PC-3 (cell line): ENCODE data around the gene ZNF641. TPM values are rescaled to one million over a fixed set of nuclear protein-coding genes. Genes with fewer than 3 reads are reported as not detected.

Experiments
- ATAC-seq: fragments of 200-7000 bp; cut with Tn5 transposase; 2 replicates; pipeline ENCODE4 v1.9.1; 2020; ENCODE audit warnings: mild to moderate bottlenecking, moderate library complexity
- Bru-seq: library from RNA; stranded (reverse); fragments of 400-500 nt; gene quantifications from one replicate; lab custom pipeline; 2021; lab: Mats Ljungman, UMichigan
- BruChase-seq, 2 experiments: library from RNA; stranded (reverse); fragments of 400-500 nt; gene quantifications; one replicate each; lab custom pipeline; 2021; lab: Mats Ljungman, UMichigan
- BruUV-seq: library from RNA; stranded (reverse); fragments of 400-500 nt; replicated peaks from 2 replicates; lab custom pipeline; 2021; lab: Mats Ljungman, UMichigan
- CTCF ChIA-PET: fragments of 300-600 bp; sonication (Branson Sonifier 250); formaldehyde crosslinking; loops from one replicate; lab custom pipeline; 2022; ENCODE audit warnings: antibody characterized with exemption; lab: Charles Lee
- POLR2A ChIA-PET: fragments of 300-600 bp; sonication (Branson Sonifier 250); formaldehyde crosslinking; loops from one replicate; lab custom pipeline; 2022; ENCODE audit warnings: antibody characterized with exemption; ENCODE audit not compliant: unreplicated experiment; lab: Charles Lee
- DNase-seq: peaks from one replicate; pipeline ENCODE4 v3.0.0-alpha.2; 2015
- H2AFZ ChIP-seq: fragments of 300-600 bp; sonication (generic); 2 replicates; pipeline ENCODE4 v1.6.0; 2016; ENCODE audit warnings: antibody characterized with exemption, low read length
- H3F3A ChIP-seq: fragments of 300-600 bp; sonication (generic); one replicate; pipeline ENCODE4 v1.6.0; 2017; ENCODE audit warnings: antibody characterized with exemption, low read length, control low read depth, mild to moderate bottlenecking; ENCODE audit not compliant: unreplicated experiment
- H3K27ac ChIP-seq: fragments of 300-600 bp; sonication (generic); 2 replicates; pipeline ENCODE4 v1.5.1; 2016; ENCODE audit warnings: mild to moderate bottlenecking, low read length
- H3K27me3 ChIP-seq: fragments of 300-600 bp; sonication (generic); 2 replicates; pipeline ENCODE4 v1.6.1; 2016; ENCODE audit warnings: low read length, mixed read lengths
- H3K36me3 ChIP-seq: fragments of 300-600 bp; sonication (generic); 2 replicates; pipeline ENCODE4 v1.6.1; 2016; ENCODE audit warnings: low read depth, mixed run types, low read length, mixed read lengths
- H3K4me1 ChIP-seq: fragments of 300-600 bp; sonication (generic); 2 replicates; pipeline ENCODE4 v1.5.1; 2016; ENCODE audit warnings: low read length; ENCODE audit not compliant: insufficient read depth
- H3K4me2 ChIP-seq: fragments of 300-600 bp; sonication (generic); 2 replicates; pipeline ENCODE4 v1.6.0; 2016; ENCODE audit warnings: low read length
- H3K4me3 ChIP-seq: fragments of 300-600 bp; sonication (generic); 2 replicates; pipeline ENCODE4 v1.5.1; 2016; ENCODE audit warnings: mild to moderate bottlenecking, low read length, mixed read lengths
- H3K79me2 ChIP-seq: fragments of 300-600 bp; sonication (generic); 2 replicates; pipeline ENCODE4 v1.6.1; 2017; ENCODE audit warnings: low read length, mixed read lengths
- H3K9ac ChIP-seq: fragments of 300-600 bp; sonication (generic); 2 replicates; pipeline ENCODE4 v1.6.0; 2016; ENCODE audit warnings: mild to moderate bottlenecking, low read length
- H3K9me2 ChIP-seq: fragments of 300-600 bp; sonication (generic); replicated peaks from 2 replicates; pipeline ENCODE4 v1.6.1; 2016; ENCODE audit warnings: mixed run types, low read length, mixed read lengths
- H3K9me3 ChIP-seq: fragments of 300-600 bp; sonication (generic); 2 replicates; pipeline ENCODE4 v1.6.1; 2016; ENCODE audit warnings: low read length, mixed read lengths
- H4K20me1 ChIP-seq: fragments of 300-600 bp; sonication (generic); 2 replicates; pipeline ENCODE4 v1.6.1; 2016; ENCODE audit warnings: low read length, mixed read lengths
- EZH2 ChIP-seq: fragments of 300-600 bp; sonication (generic); IDR thresholded peaks from one replicate; pipeline ENCODE4 v1.6.1; 2017; ENCODE audit warnings: antibody characterized with exemption, mild to moderate bottlenecking, low read length; ENCODE audit not compliant: unreplicated experiment
- EZH2phosphoT487 ChIP-seq: fragments of 300-600 bp; sonication (generic); IDR thresholded peaks from 2 replicates; pipeline ENCODE4 v1.6.1; 2018; ENCODE audit warnings: mild to moderate bottlenecking, antibody characterized with exemption, low read length, borderline replicate concordance
- intact Hi-C: fragments of 100-400 bp; cut with micrococcal nuclease; formaldehyde crosslinking; loops from 2 replicates; pipeline ENCODE4 v1.9.0; 2023
- long read RNA-seq: library from polyadenylated mRNA; unstranded; transcript quantifications from one replicate; pipeline ENCODE4 v2.0.0, GENCODE V29; 2021; ENCODE audit not compliant: unreplicated experiment
- total RNA-seq: library from RNA; depleted of rRNA; stranded (reverse); fragments of >200 nt; gene quantifications from 2 replicates; pipeline ENCODE4 v1.2.3, GENCODE V29; 2014; rRNA removed
- TF ChIP-seq, protein P1 (sequence below): fragments of 300-600 bp; sonication (generic); conservative IDR thresholded peaks from 2 replicates; pipeline ENCODE4 v1.5.1; 2017; ENCODE audit warnings: antibody characterized with exemption, low read depth, mild to moderate bottlenecking, low read length

The ZNF641 gene
- total RNA-seq (10.9 and 12.6 TPM in 2 replicates), Bru-seq, nascent RNA (percentile 65 among the genes with signal in this experiment), BruChase-seq, experiment 1, labeled RNA remaining after a 6-hour chase (percentile 80 among the genes with signal in this experiment), BruChase-seq, experiment 2, labeled RNA remaining after a 2-hour chase (percentile 75 among the genes with signal in this experiment)
- long read RNA-seq, transcript ZNF641-205 (6 exons, 1,823 nt): major isoform, 13 of 23 reads
- long read RNA-seq, partial matches to known transcripts: 1 of 23 reads
- long read RNA-seq, other reads (novel, unspliced or antisense): 9 of 23 reads

- CTCF ChIA-PET: no interaction called here
- TF ChIP-seq EZH2: no peak
- TF ChIP-seq, protein P1, sequence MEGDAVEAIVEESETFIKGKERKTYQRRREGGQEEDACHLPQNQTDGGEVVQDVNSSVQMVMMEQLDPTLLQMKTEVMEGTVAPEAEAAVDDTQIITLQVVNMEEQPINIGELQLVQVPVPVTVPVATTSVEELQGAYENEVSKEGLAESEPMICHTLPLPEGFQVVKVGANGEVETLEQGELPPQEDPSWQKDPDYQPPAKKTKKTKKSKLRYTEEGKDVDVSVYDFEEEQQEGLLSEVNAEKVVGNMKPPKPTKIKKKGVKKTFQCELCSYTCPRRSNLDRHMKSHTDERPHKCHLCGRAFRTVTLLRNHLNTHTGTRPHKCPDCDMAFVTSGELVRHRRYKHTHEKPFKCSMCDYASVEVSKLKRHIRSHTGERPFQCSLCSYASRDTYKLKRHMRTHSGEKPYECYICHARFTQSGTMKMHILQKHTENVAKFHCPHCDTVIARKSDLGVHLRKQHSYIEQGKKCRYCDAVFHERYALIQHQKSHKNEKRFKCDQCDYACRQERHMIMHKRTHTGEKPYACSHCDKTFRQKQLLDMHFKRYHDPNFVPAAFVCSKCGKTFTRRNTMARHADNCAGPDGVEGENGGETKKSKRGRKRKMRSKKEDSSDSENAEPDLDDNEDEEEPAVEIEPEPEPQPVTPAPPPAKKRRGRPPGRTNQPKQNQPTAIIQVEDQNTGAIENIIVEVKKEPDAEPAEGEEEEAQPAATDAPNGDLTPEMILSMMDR: no peak
- TF ChIP-seq EZH2phosphoT487: no peak
- H3K9me3 ChIP-seq: no peaks in the 10 kb centered on the region
These were observed at the start of gene ZNF641 for GRCh38 chr12:48350249-48351021. Gene ZNF641, minus strand, starts transcription at chr12:48350919. Its CDS starts 2,829 bp downstream, at chr12:48348090.

GRCh38 chr12:48390026-48390425, 39.3 kb upstream of the ZNF641 start:
- no peaks in the 10 kb centered on the region for H3K79me2 ChIP-seq
- H3K9me3 ChIP-seq: no peaks in the 10 kb centered on the region
- TF ChIP-seq, protein P1: no peak
- no peak for TF ChIP-seq EZH2
- no peak for TF ChIP-seq EZH2phosphoT487
- no peaks in the 10 kb centered on the region for H3F3A ChIP-seq
- H3K4me1 ChIP-seq: peaks cover 6% of the 10 kb centered on the region; the same call in 1 of the 2 replicates
- CTCF ChIA-PET: no interaction called here
- no peak for ATAC-seq
- DNase-seq: no peak
- no peak overlapping the region for H3K27ac ChIP-seq
- POLR2A ChIA-PET: no interaction called here
- intact Hi-C loops: no loop called here
- no peaks in the 10 kb centered on the region for H4K20me1 ChIP-seq
- H3K27me3 ChIP-seq: peaks cover 37% of the 10 kb centered on the region
- H3K4me3 ChIP-seq: no peak overlapping the region
- no peaks in the 10 kb centered on the region for H3K36me3 ChIP-seq
- no peak overlapping the region for H2AFZ ChIP-seq
- H3K9ac ChIP-seq: no peak overlapping the region
- H3K9me2 ChIP-seq: no peaks in the 10 kb centered on the region
- H3K4me2 ChIP-seq: no peak overlapping the region
- no TSS peak for BruUV-seq

More at GRCh38 chr12:48350249-48351021, at the start of gene ZNF641:
- H3K79me2 ChIP-seq: no peaks in the 10 kb centered on the region
- BruUV-seq: no TSS peak
- 0 out of 2 replicates have a peak, but pooled peaks cover 2% of the 10 kb centered on the region for H3K36me3 ChIP-seq
- no peaks in the 10 kb centered on the region for H4K20me1 ChIP-seq
- H3F3A ChIP-seq: no peaks in the 10 kb centered on the region
- peaks cover 12% of the 10 kb centered on the region for H3K4me1 ChIP-seq
- H3K9ac ChIP-seq: peak within 1 kb of the TSS; percentile 85
- peak within 1 kb of the TSS; percentile 94 for H3K4me2 ChIP-seq
- no peaks in the 10 kb centered on the region for H3K9me2 ChIP-seq
- DNase-seq (peak; percentile 81), ATAC-seq (peak; percentile 86)
- peak within 1 kb of the TSS; percentile 84 for H3K4me3 ChIP-seq
- POLR2A ChIA-PET: interaction anchor here (0.5 to 0.6 kb wide), 2 partner anchors 73 to 344 kb away, joined by 4 read pairs; no protein-coding TSS in a partner anchor
- no peaks in the 10 kb centered on the region for H3K27me3 ChIP-seq
- H2AFZ ChIP-seq: peak within 1 kb of the TSS; percentile 93
- H3K27ac ChIP-seq: peak within 1 kb of the TSS; percentile 85
- intact Hi-C loops: no loop called here
